ENCODE data around the gene LAMC3. TPM values are rescaled to one million over a fixed set of nuclear protein-coding genes. Genes with fewer than 3 reads are reported as not detected.

Gene LAMC3
- total and polyA plus RNA-seq, 2 experiments from 2014 or later, result 5.4 to 14.0 TPM

GRCh38 chr9:130974697-130975096 lies 34.3 kb upstream of the LAMC3 start:
- H3K4me1 ChIP-seq (ENCODE audit: low read depth), result peaks cover 8% of the 10 kb centered on the region
- H3K27me3 ChIP-seq, result no peaks in the 10 kb centered on the region
- H3K36me3 ChIP-seq, result no peaks in the 10 kb centered on the region
- no peak overlapping the region for H3K27ac ChIP-seq
- no peaks in the 10 kb centered on the region for H3K9me3 ChIP-seq (ENCODE audit: low read depth)
- TF ChIP-seq CTCF (IDR thresholded peaks at IDR 0.05; ENCODE audit: low read depth, low read length), result no peak
- DNase-seq (ENCODE audit: low read depth in 1 of 2, low spot score in 1 of 2), result no peak
- no peak overlapping the region for H3K4me3 ChIP-seq

GRCh38 chr9:130975156-130975555 lies 33.8 kb upstream of the LAMC3 start:
- Histone ChIP-seq H3K36me3 (no peaks in the 10 kb centered on the region), H3K27ac (no peak overlapping the region), H3K9me3 (ENCODE audit: low read depth) (no peaks in the 10 kb centered on the region), H3K4me1 (ENCODE audit: low read depth) (peaks cover 8% of the 10 kb centered on the region), H3K27me3 (no peaks in the 10 kb centered on the region), H3K4me3 (no peak overlapping the region)
- no peak for TF ChIP-seq CTCF (IDR thresholded peaks at IDR 0.05; ENCODE audit: low read depth, low read length)
- no peak for DNase-seq (ENCODE audit: low read depth in 1 of 2, low spot score in 1 of 2)

GRCh38 chr9:130975932-130976841 lies 32.8 kb upstream of the LAMC3 start:
- Histone ChIP-seq H3K9me3 (ENCODE audit: low read depth) (no peaks in the 10 kb centered on the region), H3K27me3 (no peaks in the 10 kb centered on the region), H3K4me1 (ENCODE audit: low read depth) (peaks cover 8% of the 10 kb centered on the region), H3K27ac (no peak overlapping the region), H3K4me3 (no peak overlapping the region), H3K36me3 (no peaks in the 10 kb centered on the region)
- no peak for DNase-seq (ENCODE audit: low read depth in 1 of 2, low spot score in 1 of 2)
- no peak for TF ChIP-seq CTCF (IDR thresholded peaks at IDR 0.05; ENCODE audit: low read depth, low read length)

GRCh38 chr9:130977811-130978221 lies 31.2 kb upstream of the LAMC3 start:
- TF ChIP-seq CTCF (IDR thresholded peaks at IDR 0.05; ENCODE audit: low read depth, low read length), result no peak
- Histone ChIP-seq H3K4me3 (no peak overlapping the region), H3K27ac (peak overlapping the region; percentile 61), H3K27me3 (no peaks in the 10 kb centered on the region), H3K36me3 (no peaks in the 10 kb centered on the region), H3K4me1 (ENCODE audit: low read depth) (peaks cover 8% of the 10 kb centered on the region), H3K9me3 (ENCODE audit: low read depth) (no peaks in the 10 kb centered on the region)
- peak in 1 of 2 donors; percentile 83 for DNase-seq (ENCODE audit: low read depth in 1 of 2, low spot score in 1 of 2)

GRCh38 chr9:130979591-130980385 lies 29.2 kb upstream of the LAMC3 start:
- Histone ChIP-seq H3K27me3 (no peaks in the 10 kb centered on the region), H3K36me3 (no peaks in the 10 kb centered on the region), H3K4me3 (no peak overlapping the region), H3K4me1 (ENCODE audit: low read depth) (peaks cover 8% of the 10 kb centered on the region), H3K27ac (no peak overlapping the region), H3K9me3 (ENCODE audit: low read depth) (no peaks in the 10 kb centered on the region)
- DNase-seq (ENCODE audit: low read depth in 1 of 2, low spot score in 1 of 2), result no peak
- no peak for TF ChIP-seq CTCF (IDR thresholded peaks at IDR 0.05; ENCODE audit: low read depth, low read length)
